ENCODE measurements around the gene CDA.

The CDA gene

DNA sequence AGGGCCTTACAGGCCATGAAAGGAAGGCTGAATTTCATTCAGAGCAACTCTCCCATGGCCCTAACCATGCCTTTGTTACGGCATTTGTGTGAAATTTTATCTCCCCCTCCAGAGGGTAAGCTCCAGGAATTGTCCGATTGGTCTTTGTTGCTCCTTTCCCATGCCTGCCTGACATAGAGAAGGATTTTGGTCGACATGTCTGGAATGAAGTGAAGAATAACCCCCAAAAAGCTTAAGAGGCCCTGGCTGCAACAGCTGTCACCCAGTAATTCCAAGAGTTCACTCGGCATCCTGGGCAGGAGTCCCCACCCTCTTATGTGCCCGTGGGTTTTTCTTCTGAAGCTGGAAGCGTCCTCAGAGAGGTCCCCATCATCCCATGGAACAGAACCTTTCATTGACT lies 20.6 kb downstream of the CDA start:
- no peak overlapping the region for H3K4me3 ChIP-seq (ENCODE audit: low read depth, low read length)
- H3K4me1 ChIP-seq (ENCODE audit: control insufficient read depth, insufficient read depth, low read length) = no peaks in the 10 kb centered on the region
- TF ChIP-seq, protein P1, sequence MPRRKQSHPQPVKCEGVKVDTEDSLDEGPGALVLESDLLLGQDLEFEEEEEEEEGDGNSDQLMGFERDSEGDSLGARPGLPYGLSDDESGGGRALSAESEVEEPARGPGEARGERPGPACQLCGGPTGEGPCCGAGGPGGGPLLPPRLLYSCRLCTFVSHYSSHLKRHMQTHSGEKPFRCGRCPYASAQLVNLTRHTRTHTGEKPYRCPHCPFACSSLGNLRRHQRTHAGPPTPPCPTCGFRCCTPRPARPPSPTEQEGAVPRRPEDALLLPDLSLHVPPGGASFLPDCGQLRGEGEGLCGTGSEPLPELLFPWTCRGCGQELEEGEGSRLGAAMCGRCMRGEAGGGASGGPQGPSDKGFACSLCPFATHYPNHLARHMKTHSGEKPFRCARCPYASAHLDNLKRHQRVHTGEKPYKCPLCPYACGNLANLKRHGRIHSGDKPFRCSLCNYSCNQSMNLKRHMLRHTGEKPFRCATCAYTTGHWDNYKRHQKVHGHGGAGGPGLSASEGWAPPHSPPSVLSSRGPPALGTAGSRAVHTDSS (tag by site-specific recombination; IDR thresholded peaks at IDR 0.05) = no peak
- no peak for TF ChIP-seq ZNF670 (tag by site-specific recombination; IDR thresholded peaks at IDR 0.05; ENCODE audit: low read depth)
- TF ChIP-seq ZNF2 (tag by site-specific recombination; IDR thresholded peaks at IDR 0.05) = no peak
- no peak for TF ChIP-seq EGR2 (tag by site-specific recombination; IDR thresholded peaks at IDR 0.05; ENCODE audit: low read depth)
- TF ChIP-seq ZNF202 (tag by site-specific recombination; IDR thresholded peaks at IDR 0.05; ENCODE audit: borderline replicate concordance) = no peak
- no peak for TF ChIP-seq ZFP3 (tag by site-specific recombination; IDR thresholded peaks at IDR 0.05; ENCODE audit: low read depth)
- no peak for TF ChIP-seq BCL11A (tag by site-specific recombination; IDR thresholded peaks at IDR 0.05; ENCODE audit: low read depth)
- TF ChIP-seq ZNF121 (tag by site-specific recombination; IDR thresholded peaks at IDR 0.05) = no peak
- ChIA-PET CTCF (interaction anchor here (1.1 to 2.8 kb wide), 2 partner anchors 23 to 34 kb away, joined by 8 to 9 read pairs; no protein-coding TSS in a partner anchor), POLR2A (no interaction called here)
- no peak overlapping the region for H3K27ac ChIP-seq (ENCODE audit: extremely low read depth, low read depth, low read length)
- H3K9me3 ChIP-seq (ENCODE audit: control insufficient read depth, insufficient read depth, low read depth, low read length) = no peaks in the 10 kb centered on the region
- no peaks in the 10 kb centered on the region for H3K36me3 ChIP-seq (ENCODE audit: control insufficient read depth in 2 of 2, insufficient read depth in 1 of 2, low read length in 2 of 2)

DNA sequence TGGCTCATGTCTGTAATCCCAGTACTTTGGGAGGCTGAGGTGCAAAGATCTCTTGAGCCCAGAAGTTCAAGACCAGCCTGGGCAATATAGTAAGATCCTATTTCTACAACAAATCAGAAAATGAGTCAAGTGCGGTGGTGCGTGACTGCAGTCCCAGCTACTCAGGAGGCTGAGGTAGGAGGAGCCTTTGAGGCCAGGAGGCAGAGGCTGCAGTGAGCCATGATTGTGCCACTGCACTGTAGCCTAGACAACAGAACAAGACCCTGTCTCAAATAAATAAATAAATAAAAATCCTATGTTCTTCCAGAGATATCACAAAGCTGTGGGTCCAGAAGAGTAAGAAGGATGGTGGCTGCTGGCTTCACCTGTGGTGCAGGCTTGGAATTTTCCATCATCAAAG lies 22.1 kb downstream of the CDA start:
- CTCF ChIA-PET = interaction anchor here (0.6 to 2.8 kb wide), 4 partner anchors 11 to 37 kb away, joined by 3 to 9 read pairs (median 3); no protein-coding TSS in a partner anchor
- no peak overlapping the region for H3K27ac ChIP-seq (ENCODE audit: extremely low read depth, low read depth, low read length)
- TF ChIP-seq, protein P2, sequence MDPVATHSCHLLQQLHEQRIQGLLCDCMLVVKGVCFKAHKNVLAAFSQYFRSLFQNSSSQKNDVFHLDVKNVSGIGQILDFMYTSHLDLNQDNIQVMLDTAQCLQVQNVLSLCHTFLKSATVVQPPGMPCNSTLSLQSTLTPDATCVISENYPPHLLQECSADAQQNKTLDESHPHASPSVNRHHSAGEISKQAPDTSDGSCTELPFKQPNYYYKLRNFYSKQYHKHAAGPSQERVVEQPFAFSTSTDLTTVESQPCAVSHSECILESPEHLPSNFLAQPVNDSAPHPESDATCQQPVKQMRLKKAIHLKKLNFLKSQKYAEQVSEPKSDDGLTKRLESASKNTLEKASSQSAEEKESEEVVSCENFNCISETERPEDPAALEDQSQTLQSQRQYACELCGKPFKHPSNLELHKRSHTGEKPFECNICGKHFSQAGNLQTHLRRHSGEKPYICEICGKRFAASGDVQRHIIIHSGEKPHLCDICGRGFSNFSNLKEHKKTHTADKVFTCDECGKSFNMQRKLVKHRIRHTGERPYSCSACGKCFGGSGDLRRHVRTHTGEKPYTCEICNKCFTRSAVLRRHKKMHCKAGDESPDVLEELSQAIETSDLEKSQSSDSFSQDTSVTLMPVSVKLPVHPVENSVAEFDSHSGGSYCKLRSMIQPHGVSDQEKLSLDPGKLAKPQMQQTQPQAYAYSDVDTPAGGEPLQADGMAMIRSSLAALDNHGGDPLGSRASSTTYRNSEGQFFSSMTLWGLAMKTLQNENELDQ (tag by site-specific recombination; IDR thresholded peaks at IDR 0.05; ENCODE audit: low read depth) = no peak
- TF ChIP-seq ZNF121 (tag by site-specific recombination; IDR thresholded peaks at IDR 0.05) (peak; percentile 70; the same call in 1 of the 2 replicates), ZFHX2 (tag by site-specific recombination; conservative IDR thresholded peaks at IDR 0.05) (no peak)
- H3K4me3 ChIP-seq (ENCODE audit: low read depth, low read length) = no peak overlapping the region
- H3K36me3 ChIP-seq (ENCODE audit: control insufficient read depth in 2 of 2, insufficient read depth in 1 of 2, low read length in 2 of 2) = no peaks in the 10 kb centered on the region
- no peaks in the 10 kb centered on the region for H3K4me1 ChIP-seq (ENCODE audit: control insufficient read depth, insufficient read depth, low read length)
- H3K9me3 ChIP-seq (ENCODE audit: control insufficient read depth, insufficient read depth, low read depth, low read length) = no peaks in the 10 kb centered on the region
- POLR2A ChIA-PET = no interaction called here

DNA sequence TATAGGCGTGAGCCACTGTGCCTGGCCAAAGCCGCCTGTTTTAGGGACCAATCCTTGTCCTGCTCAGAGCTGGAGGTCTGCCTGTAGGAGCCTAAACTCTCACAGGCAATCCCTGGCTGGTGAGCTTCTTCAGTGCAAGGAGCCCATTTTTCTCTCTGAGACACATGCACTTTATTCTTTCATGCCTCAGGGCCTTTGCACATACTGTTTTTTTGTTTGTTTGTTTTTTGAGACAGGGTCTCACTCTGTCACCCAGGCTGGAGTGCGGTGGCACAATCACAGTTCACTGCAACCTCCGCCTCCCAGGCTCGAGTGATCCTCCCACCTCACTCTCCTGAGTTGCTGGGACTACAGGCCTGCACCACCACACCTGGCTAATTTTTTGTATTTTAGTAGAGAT lies 22.8 kb downstream of the CDA start:
- TF ChIP-seq ZNF23 (tag by site-specific recombination; IDR thresholded peaks at IDR 0.05; ENCODE audit: borderline replicate concordance) (no peak), ZNF623 (tag by site-specific recombination; IDR thresholded peaks at IDR 0.05) (peak; percentile 97)
- TF ChIP-seq, protein P3, sequence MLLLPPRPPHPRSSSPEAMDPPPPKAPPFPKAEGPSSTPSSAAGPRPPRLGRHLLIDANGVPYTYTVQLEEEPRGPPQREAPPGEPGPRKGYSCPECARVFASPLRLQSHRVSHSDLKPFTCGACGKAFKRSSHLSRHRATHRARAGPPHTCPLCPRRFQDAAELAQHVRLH (tag by site-specific recombination; IDR thresholded peaks at IDR 0.05) = peak; percentile 49; the same call in 1 of the 2 replicates
- no peaks in the 10 kb centered on the region for H3K36me3 ChIP-seq (ENCODE audit: control insufficient read depth in 2 of 2, insufficient read depth in 1 of 2, low read length in 2 of 2)
- no peak overlapping the region for H3K4me3 ChIP-seq (ENCODE audit: low read depth, low read length)
- H3K27ac ChIP-seq (ENCODE audit: extremely low read depth, low read depth, low read length) = no peak overlapping the region
- POLR2A ChIA-PET = interaction anchor here (1.1 kb wide), 1 partner anchor 49 kb away, joined by 3 read pairs; the partner anchor contains the start of gene DDOST
- H3K4me1 ChIP-seq (ENCODE audit: control insufficient read depth, insufficient read depth, low read length) = no peaks in the 10 kb centered on the region
- H3K9me3 ChIP-seq (ENCODE audit: control insufficient read depth, insufficient read depth, low read depth, low read length) = no peaks in the 10 kb centered on the region
- CTCF ChIA-PET = interaction anchor here (0.6 to 2.8 kb wide), 4 partner anchors 11 to 38 kb away, joined by 3 to 9 read pairs (median 3); no protein-coding TSS in a partner anchor

DNA sequence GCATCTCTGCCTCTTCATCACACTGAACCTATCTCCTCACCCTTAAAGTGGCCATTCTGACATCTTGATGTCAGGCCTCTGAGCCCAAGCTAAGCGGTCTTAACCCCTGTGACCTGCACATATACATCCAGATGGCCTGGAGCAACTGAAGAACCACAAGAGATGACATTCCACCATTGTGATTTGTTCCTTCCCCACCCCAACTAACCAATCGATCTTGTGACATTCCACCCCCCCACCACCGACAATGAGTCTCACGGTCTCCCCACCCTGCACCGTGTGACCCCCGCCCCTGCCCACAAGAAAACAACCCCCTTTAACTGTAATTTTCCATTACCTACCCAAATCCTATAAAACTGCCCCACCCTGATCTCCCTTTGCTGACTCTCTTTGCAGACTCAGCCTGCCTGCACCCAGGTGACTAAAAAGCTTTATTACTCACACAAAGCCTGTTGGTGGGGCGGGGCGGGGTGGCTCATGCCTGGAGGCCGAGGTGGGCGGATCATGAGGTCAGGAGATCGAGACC lies 23.4 kb downstream of the CDA start:
- Histone ChIP-seq H3K4me1 (ENCODE audit: control insufficient read depth, insufficient read depth, low read length) (no peaks in the 10 kb centered on the region), H3K9me3 (ENCODE audit: control insufficient read depth, insufficient read depth, low read depth, low read length) (no peaks in the 10 kb centered on the region), H3K36me3 (ENCODE audit: control insufficient read depth in 2 of 2, insufficient read depth in 1 of 2, low read length in 2 of 2) (no peaks in the 10 kb centered on the region), H3K4me3 (ENCODE audit: low read depth, low read length) (no peak overlapping the region), H3K27ac (ENCODE audit: extremely low read depth, low read depth, low read length) (no peak overlapping the region)
- ChIA-PET POLR2A (interaction anchor here (1.1 kb wide), 1 partner anchor 49 kb away, joined by 3 read pairs; the partner anchor contains the start of gene DDOST), CTCF (interaction anchor here (1.7 kb wide), 1 partner anchor 37 kb away, joined by 6 read pairs; no protein-coding TSS in a partner anchor)
- TF ChIP-seq, protein P4, sequence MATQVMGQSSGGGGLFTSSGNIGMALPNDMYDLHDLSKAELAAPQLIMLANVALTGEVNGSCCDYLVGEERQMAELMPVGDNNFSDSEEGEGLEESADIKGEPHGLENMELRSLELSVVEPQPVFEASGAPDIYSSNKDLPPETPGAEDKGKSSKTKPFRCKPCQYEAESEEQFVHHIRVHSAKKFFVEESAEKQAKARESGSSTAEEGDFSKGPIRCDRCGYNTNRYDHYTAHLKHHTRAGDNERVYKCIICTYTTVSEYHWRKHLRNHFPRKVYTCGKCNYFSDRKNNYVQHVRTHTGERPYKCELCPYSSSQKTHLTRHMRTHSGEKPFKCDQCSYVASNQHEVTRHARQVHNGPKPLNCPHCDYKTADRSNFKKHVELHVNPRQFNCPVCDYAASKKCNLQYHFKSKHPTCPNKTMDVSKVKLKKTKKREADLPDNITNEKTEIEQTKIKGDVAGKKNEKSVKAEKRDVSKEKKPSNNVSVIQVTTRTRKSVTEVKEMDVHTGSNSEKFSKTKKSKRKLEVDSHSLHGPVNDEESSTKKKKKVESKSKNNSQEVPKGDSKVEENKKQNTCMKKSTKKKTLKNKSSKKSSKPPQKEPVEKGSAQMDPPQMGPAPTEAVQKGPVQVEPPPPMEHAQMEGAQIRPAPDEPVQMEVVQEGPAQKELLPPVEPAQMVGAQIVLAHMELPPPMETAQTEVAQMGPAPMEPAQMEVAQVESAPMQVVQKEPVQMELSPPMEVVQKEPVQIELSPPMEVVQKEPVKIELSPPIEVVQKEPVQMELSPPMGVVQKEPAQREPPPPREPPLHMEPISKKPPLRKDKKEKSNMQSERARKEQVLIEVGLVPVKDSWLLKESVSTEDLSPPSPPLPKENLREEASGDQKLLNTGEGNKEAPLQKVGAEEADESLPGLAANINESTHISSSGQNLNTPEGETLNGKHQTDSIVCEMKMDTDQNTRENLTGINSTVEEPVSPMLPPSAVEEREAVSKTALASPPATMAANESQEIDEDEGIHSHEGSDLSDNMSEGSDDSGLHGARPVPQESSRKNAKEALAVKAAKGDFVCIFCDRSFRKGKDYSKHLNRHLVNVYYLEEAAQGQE (tag by site-specific recombination; IDR thresholded peaks at IDR 0.05) = no peak
- TF ChIP-seq KLF16 (tag by site-specific recombination; IDR thresholded peaks at IDR 0.05) = no peak
- no peak for TF ChIP-seq GLIS2 (tag by site-specific recombination; IDR thresholded peaks at IDR 0.05)
- TF ChIP-seq, protein P5, sequence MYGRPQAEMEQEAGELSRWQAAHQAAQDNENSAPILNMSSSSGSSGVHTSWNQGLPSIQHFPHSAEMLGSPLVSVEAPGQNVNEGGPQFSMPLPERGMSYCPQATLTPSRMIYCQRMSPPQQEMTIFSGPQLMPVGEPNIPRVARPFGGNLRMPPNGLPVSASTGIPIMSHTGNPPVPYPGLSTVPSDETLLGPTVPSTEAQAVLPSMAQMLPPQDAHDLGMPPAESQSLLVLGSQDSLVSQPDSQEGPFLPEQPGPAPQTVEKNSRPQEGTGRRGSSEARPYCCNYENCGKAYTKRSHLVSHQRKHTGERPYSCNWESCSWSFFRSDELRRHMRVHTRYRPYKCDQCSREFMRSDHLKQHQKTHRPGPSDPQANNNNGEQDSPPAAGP (tag by site-specific recombination; IDR thresholded peaks at IDR 0.05) = peak; percentile 62; the same call in 1 of the 2 replicates
- peak; percentile 49; the same call in 1 of the 2 replicates for TF ChIP-seq EGR2 (tag by site-specific recombination; IDR thresholded peaks at IDR 0.05; ENCODE audit: low read depth)
- TF ChIP-seq ZNF544 (tag by site-specific recombination; IDR thresholded peaks at IDR 0.05) = no peak

Measured in HEK293 (cell line).